Activated T-helper 2 cell treated with anti-CD3 and anti-CD28 coated beads, Interferon-gamma antibody, Interleukin-2, Interleukin-4, amounts not matched to agents 10 μg/mL and 5 μg/mL and 100 μg/mL, durations not matched to agents 14 hours and 24 hours and 36 hours (primary cell): ENCODE data around the gene MRPL33. TPM values are rescaled to one million over a fixed set of nuclear protein-coding genes. Genes with fewer than 3 reads are reported as not detected.
"Not testable (repeated sequence)": the region's sequence is repeated elsewhere in the genome, so short reads cannot be mapped to it uniquely, and the experiment has no call there.

Experiments used
- DNase-seq: peaks from one replicate; pipeline ENCODE4 v3.0.0; 2021; ENCODE audit warnings: low spot score
- H3K27ac Mint-ChIP-seq: one replicate; pipeline ENCODE4 v1.8.0; 2021; ENCODE audit warnings: mixed read lengths
- H3K27me3 Mint-ChIP-seq: one replicate; pipeline ENCODE4 v1.8.0; 2021; ENCODE audit warnings: low read depth, mixed read lengths
- H3K36me3 Mint-ChIP-seq: one replicate; pipeline ENCODE4 v1.8.0; 2021; ENCODE audit warnings: low read depth, mixed read lengths
- H3K4me1 Mint-ChIP-seq: one replicate; pipeline ENCODE4 v1.8.0; 2021; ENCODE audit warnings: low read depth, mixed read lengths
- H3K4me3 Mint-ChIP-seq: one replicate; pipeline ENCODE4 v1.8.0; 2021; ENCODE audit warnings: low read depth, mild to moderate bottlenecking, moderate library complexity, mixed read lengths
- H3K9me3 Mint-ChIP-seq: one replicate; pipeline ENCODE4 v1.8.0; 2021; ENCODE audit warnings: mixed read lengths
- intact Hi-C: fragments of 100-400 bp; cut with micrococcal nuclease; formaldehyde crosslinking; loops from one replicate; pipeline ENCODE4 v1.15.1; 2023
- total RNA-seq: library from RNA; stranded (reverse); gene quantifications from 2 replicates; pipeline ENCODE4 v1.2.3, GENCODE V29; 2022

Gene MRPL33
- total RNA-seq, 1 donor from 2014 or later, result 58.9 TPM

DNA sequence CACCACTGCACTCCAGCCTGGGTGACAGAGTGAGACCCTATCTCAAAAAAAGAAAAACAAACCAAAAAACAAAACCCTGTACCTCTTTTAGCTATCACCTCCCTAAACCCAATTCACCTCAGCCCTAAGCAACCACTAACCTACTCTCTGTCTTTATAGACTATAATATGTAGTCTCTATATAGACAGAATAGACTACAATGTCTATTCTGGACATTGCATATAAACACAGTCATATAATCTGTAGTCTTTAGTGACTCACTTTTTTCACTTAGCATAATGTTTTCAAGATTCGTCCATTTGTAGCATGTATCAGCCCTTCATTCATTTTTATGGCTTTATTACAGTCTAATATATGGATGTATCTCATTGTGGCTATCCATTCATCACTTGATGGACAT is 37.2 kb upstream of the MRPL33 start:
- Mint-ChIP-seq H3K4me1 (peaks cover 7% of the 10 kb centered on the region), H3K4me3 (no peak overlapping the region), H3K9me3 (no peaks in the 10 kb centered on the region), H3K27me3 (no peaks in the 10 kb centered on the region), H3K27ac (no peak overlapping the region), H3K36me3 (no peaks in the 10 kb centered on the region)
- no peak for DNase-seq
- intact Hi-C loops, result no loop called here

GRCh38 chr2:27735263-27735904 is 36.1 kb upstream of the MRPL33 start:
- Mint-ChIP-seq H3K27ac (peak overlapping the region; percentile 22), H3K36me3 (no peaks in the 10 kb centered on the region)
- intact Hi-C loops, result no loop called here

GRCh38 chr2:27736031-27736889 is 35.3 kb upstream of the MRPL33 start:
- Mint-ChIP-seq H3K27me3 (no peaks in the 10 kb centered on the region), H3K4me1 (peaks cover 7% of the 10 kb centered on the region), H3K4me3 (peak overlapping the region; percentile 30), H3K27ac (peak overlapping the region; percentile 22), H3K9me3 (no peaks in the 10 kb centered on the region), H3K36me3 (no peaks in the 10 kb centered on the region)
- intact Hi-C loops, result no loop called here
- DNase-seq, result no peak

More at GRCh38 chr2:27735263-27735904, 36.1 kb upstream of the MRPL33 start:
- Mint-ChIP-seq H3K27me3 (no peaks in the 10 kb centered on the region), H3K4me3 (no peak overlapping the region), H3K4me1 (peaks cover 7% of the 10 kb centered on the region), H3K9me3 (no peaks in the 10 kb centered on the region)
- DNase-seq, result no peak

DNA sequence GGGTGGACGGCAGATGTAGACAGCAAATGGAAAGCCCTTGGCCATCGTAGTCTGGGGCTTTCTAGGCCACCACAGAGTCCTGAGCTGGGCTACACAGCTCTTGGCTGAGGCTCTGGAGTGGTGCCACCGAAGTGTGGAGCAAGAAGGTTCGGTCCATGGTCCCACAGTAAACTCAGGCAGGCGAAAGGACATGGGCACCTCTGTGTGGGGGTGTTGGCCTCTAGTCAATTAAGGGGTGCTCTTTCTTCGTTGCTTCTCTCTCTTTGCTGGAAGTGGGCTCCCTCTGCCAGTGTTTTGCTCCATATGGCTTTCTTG is 34.7 kb upstream of the MRPL33 start:
- no peak overlapping the region for H3K4me3 Mint-ChIP-seq
- H3K4me1 Mint-ChIP-seq, result peaks cover 7% of the 10 kb centered on the region
- H3K27me3 Mint-ChIP-seq, result no peaks in the 10 kb centered on the region
- H3K27ac Mint-ChIP-seq, result no peak overlapping the region
- no peaks in the 10 kb centered on the region for H3K9me3 Mint-ChIP-seq
- DNase-seq, result no peak
- intact Hi-C loops, result no loop called here
- no peaks in the 10 kb centered on the region for H3K36me3 Mint-ChIP-seq

- no peak for DNase-seq
- no peak overlapping the region for H3K4me3 Mint-ChIP-seq
- intact Hi-C loops, result no loop called here
- no peaks in the 10 kb centered on the region for H3K27me3 Mint-ChIP-seq
- peaks cover 7% of the 10 kb centered on the region for H3K4me1 Mint-ChIP-seq
- H3K9me3 Mint-ChIP-seq, result no peaks in the 10 kb centered on the region
- no peak overlapping the region for H3K27ac Mint-ChIP-seq
- H3K36me3 Mint-ChIP-seq, result no peaks in the 10 kb centered on the region
Measured at GRCh38 chr2:27737676-27738348, 33.7 kb upstream of the MRPL33 start.

DNA sequence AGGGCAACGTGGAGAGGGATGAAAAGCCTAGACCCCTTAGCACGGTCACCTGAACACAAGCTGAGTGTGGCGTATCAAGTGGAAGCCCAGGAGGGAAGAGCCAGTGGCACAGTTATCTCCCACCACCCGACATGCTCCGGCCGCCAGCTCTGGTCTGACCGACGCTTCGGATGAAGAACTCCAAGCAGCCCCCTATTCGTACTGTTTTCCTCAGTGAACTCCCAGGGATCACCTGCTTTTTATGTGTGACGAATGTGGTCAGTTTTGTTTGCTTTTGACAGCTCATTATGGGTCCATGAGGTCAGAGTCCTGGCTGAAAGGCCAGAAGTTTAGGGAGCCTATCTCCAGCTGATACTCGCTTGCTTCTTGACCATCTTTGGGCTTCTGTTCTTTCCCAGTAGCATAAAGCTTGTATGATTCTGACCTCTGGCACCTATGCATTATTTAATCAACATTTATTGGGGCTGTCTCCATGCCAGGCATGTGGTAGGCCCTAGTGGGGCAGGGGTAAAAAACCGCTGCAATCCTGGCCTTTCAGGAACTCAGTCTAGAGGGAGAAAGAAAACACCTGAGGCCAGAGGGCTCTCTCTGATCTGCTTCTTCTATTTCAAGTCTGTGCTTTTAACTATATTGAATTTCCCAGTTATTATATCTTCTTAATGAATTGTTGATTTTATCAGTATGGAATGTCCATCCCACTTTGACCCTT is 33.0 kb upstream of the MRPL33 start:
- Mint-ChIP-seq H3K27ac (no peak overlapping the region), H3K4me1 (peaks cover 7% of the 10 kb centered on the region), H3K27me3 (no peaks in the 10 kb centered on the region), H3K9me3 (no peaks in the 10 kb centered on the region), H3K36me3 (no peaks in the 10 kb centered on the region), H3K4me3 (no peak overlapping the region)
- intact Hi-C loops, result no loop called here
- no peak for DNase-seq

GRCh38 chr2:27739058-27739373 is 32.5 kb upstream of the MRPL33 start:
- intact Hi-C loops, result no loop called here

DNA sequence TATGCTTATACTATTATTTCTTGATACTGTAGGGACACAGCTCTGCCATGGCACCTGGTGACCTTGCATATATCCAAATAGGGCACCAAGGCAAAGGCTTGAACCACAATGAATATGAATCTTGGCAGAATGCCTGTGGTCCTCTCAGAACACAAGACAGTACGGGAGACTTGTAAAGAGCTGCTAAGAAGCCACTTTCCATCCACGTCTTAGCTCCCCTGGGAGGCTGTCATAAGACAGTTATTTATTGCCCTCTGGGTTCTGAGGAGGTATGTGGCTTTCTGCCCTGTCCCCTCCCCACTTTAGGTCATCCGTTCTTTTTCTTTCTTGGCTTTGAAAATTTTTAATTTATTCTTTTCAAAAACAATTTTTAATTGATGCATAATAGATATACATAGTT is 29.8 kb upstream of the MRPL33 start:
- Mint-ChIP-seq H3K27ac (no peak overlapping the region), H3K9me3 (peaks cover 4% of the 10 kb centered on the region), H3K4me3 (no peak overlapping the region), H3K27me3 (peaks cover 10% of the 10 kb centered on the region), H3K4me1 (peaks cover 9% of the 10 kb centered on the region), H3K36me3 (no peaks in the 10 kb centered on the region)
- no peak for DNase-seq
- intact Hi-C loops, result no loop called here

More at GRCh38 chr2:27739058-27739373, 32.5 kb upstream of the MRPL33 start:
- Mint-ChIP-seq H3K4me3 (no peak overlapping the region), H3K9me3 (no peaks in the 10 kb centered on the region), H3K36me3 (no peaks in the 10 kb centered on the region), H3K4me1 (peaks cover 7% of the 10 kb centered on the region), H3K27me3 (no peaks in the 10 kb centered on the region), H3K27ac (no peak overlapping the region)
- DNase-seq, result no peak

DNA sequence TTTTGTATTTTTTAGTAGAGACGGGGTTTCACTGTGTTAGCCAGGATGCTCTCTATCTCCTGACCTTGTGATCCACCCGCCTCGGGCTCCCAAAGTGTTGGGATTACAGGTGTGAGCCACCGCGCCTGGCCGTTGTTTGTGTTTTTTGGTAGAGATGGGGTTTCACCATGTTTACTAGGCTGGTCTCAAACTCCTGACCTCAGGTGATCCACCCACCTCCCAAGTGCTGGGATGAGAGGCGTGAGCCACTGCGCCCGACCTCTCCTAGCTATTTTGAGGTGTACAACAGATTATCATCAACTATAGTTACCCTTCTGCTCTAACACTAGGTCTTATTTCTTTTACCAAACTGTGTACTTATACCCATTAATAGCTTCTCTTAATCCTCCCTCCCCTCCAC is 28.9 kb upstream of the MRPL33 start:
- H3K27ac Mint-ChIP-seq, result no peak overlapping the region
- no peak for DNase-seq
- peaks cover 7% of the 10 kb centered on the region for H3K4me1 Mint-ChIP-seq
- intact Hi-C loops, result no loop called here
- no peaks in the 10 kb centered on the region for H3K36me3 Mint-ChIP-seq
- H3K4me3 Mint-ChIP-seq, result no peak overlapping the region
- peaks cover 10% of the 10 kb centered on the region for H3K27me3 Mint-ChIP-seq
- peaks cover 4% of the 10 kb centered on the region for H3K9me3 Mint-ChIP-seq

DNA sequence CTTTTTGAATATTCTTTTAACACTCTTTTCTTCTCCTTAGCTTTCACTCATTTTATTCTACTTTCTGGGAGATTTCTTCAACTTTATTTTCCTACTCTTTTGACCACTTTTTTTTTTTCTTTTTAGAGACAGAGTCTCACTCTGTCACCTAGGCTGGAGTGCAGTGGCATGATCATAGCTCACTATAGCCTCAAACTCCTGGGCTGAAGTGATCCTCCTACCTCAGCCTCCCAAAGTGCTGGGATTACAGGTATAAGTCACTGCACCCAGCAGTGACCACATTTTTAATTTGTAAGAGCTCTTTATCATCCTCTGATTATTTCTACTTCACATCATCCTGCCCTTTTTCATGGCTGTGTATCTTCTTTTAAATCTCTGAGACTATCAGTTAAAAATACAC is 26.0 kb upstream of the MRPL33 start:
- Mint-ChIP-seq H3K27me3 (peaks cover 20% of the 10 kb centered on the region), H3K9me3 (peaks cover 23% of the 10 kb centered on the region)
- DNase-seq, H3K4me1 Mint-ChIP-seq, H3K36me3 Mint-ChIP-seq, H3K27ac Mint-ChIP-seq, intact Hi-C loops, H3K4me3 Mint-ChIP-seq: not testable (repeated sequence)

DNA sequence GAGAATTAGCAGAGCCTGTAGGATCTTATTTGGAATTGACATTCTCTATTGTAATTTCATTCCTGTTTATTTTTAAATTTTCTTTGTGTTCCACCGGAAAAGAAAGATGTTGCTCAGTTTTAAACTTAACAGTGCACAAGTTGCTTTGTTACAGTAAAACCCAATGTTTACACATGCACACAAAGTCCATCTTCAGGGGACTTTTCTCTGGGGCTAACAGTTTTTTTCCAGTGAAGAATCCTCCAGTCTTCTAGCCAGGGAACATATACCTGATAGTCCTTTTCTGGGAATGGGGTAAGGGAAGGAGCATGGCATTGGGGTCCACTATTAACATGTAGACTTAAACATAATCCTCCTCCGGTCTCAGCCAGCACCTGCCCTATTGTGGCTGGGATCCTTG is 25.2 kb upstream of the MRPL33 start:
- Mint-ChIP-seq H3K9me3 (peaks cover 23% of the 10 kb centered on the region), H3K27me3 (peaks cover 20% of the 10 kb centered on the region), H3K4me3 (no peak overlapping the region), H3K4me1 (peaks cover 7% of the 10 kb centered on the region), H3K36me3 (peaks cover 3% of the 10 kb centered on the region), H3K27ac (no peak overlapping the region)
- no peak for DNase-seq
- intact Hi-C loops, result no loop called here

- intact Hi-C loops, result no loop called here
- no peak overlapping the region for H3K27ac Mint-ChIP-seq
- no peak for DNase-seq
- peaks cover 3% of the 10 kb centered on the region for H3K36me3 Mint-ChIP-seq
- H3K4me1 Mint-ChIP-seq, result peaks cover 7% of the 10 kb centered on the region
- peaks cover 23% of the 10 kb centered on the region for H3K9me3 Mint-ChIP-seq
- peaks cover 20% of the 10 kb centered on the region for H3K27me3 Mint-ChIP-seq
- H3K4me3 Mint-ChIP-seq, result no peak overlapping the region
Measured at GRCh38 chr2:27747827-27748352, 23.6 kb upstream of the MRPL33 start.
